Measurements from ENCODE around the gene FAM167B. TPM values are rescaled to one million over a fixed set of nuclear protein-coding genes. Genes with fewer than 3 reads are reported as not detected.

Gene FAM167B
- 1 to 10 TPM; 3.4 to 5.5 (median 5.5) TPM for total RNA-seq
- long read RNA-seq, donor 1, partial matches to known transcripts: 0 of 1 reads
- long read RNA-seq, donor 1, other reads (novel, unspliced or antisense): 0 of 1 reads
- long read RNA-seq, donor 2, partial matches to known transcripts: 0 of 3 reads
- long read RNA-seq, donor 2, other reads (novel, unspliced or antisense): 1 of 3 reads

DNA sequence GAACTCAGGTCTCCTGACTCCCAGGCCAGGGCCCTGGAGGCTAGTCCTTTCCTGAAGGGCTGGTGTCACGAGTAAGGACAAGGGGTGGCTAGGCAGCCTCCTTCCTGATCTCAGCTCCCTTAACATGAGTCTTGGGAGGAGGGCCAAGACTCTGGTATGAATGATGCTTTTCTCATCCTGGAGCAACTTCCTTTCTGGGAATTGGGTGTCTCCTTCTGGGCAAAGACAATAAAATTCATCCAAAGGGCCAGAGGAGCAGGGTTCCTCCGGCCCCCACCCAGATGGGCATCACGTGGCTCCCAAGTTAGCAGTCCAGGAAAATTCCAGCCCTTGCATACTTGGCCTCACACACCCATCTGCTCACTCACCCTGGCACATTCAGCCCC, at the start of gene FAM167B:
Gene FAM167B, plus strand, starts transcription at position 335 of the 386 bp plus-strand sequence. CDS start 200 bp downstream, outside the sequence.
- ATAC-seq: peak; percentile 16
- Histone ChIP-seq H3K36me3 (ENCODE audit: low read depth) (no peaks in the 10 kb centered on the region), H3K4me1 (ENCODE audit: low read depth) (peaks cover 13% of the 10 kb centered on the region), H3K4me3 (no peak within 1 kb of the TSS), H3K9me3 (no peaks in the 10 kb centered on the region)
- peak in 1 of 3 donors; percentile 62 for DNase-seq
- TF ChIP-seq, protein P1, sequence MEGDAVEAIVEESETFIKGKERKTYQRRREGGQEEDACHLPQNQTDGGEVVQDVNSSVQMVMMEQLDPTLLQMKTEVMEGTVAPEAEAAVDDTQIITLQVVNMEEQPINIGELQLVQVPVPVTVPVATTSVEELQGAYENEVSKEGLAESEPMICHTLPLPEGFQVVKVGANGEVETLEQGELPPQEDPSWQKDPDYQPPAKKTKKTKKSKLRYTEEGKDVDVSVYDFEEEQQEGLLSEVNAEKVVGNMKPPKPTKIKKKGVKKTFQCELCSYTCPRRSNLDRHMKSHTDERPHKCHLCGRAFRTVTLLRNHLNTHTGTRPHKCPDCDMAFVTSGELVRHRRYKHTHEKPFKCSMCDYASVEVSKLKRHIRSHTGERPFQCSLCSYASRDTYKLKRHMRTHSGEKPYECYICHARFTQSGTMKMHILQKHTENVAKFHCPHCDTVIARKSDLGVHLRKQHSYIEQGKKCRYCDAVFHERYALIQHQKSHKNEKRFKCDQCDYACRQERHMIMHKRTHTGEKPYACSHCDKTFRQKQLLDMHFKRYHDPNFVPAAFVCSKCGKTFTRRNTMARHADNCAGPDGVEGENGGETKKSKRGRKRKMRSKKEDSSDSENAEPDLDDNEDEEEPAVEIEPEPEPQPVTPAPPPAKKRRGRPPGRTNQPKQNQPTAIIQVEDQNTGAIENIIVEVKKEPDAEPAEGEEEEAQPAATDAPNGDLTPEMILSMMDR (IDR thresholded peaks at IDR 0.05): no peak
- intact Hi-C loops (cut with DNase I, micrococcal nuclease): no loop called here

DNA sequence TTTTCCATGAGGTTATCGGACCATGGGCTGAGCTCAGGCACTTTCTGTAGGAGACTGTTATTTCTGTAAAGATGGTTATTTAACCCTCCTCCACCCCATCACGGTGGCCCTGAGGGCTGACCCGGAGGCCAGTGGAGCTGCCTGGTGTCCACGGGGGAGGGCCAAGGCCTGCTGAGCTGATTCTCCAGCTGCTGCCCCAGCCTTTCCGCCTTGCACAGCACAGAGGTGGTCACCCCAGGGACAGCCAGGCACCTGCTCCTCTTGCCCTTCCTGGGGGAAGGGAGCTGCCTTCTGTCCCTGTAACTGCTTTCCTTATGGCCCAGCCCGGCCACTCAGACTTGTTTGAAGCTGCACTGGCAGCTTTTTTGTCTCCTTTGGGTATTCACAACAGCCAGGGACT, 49.2 kb upstream of the FAM167B start:
- TF ChIP-seq, protein P1 (IDR thresholded peaks at IDR 0.05): no peak
- H3K9me3 ChIP-seq: no peaks in the 10 kb centered on the region
- intact Hi-C loops (cut with DNase I, micrococcal nuclease): no loop called here
- ATAC-seq (no peak), DNase-seq (no peak)
- peaks cover 7% of the 10 kb centered on the region for H3K4me1 ChIP-seq (ENCODE audit: low read depth)
- peaks cover 3% of the 10 kb centered on the region for H3K36me3 ChIP-seq (ENCODE audit: low read depth)
- H3K4me3 ChIP-seq: no peak overlapping the region

DNA sequence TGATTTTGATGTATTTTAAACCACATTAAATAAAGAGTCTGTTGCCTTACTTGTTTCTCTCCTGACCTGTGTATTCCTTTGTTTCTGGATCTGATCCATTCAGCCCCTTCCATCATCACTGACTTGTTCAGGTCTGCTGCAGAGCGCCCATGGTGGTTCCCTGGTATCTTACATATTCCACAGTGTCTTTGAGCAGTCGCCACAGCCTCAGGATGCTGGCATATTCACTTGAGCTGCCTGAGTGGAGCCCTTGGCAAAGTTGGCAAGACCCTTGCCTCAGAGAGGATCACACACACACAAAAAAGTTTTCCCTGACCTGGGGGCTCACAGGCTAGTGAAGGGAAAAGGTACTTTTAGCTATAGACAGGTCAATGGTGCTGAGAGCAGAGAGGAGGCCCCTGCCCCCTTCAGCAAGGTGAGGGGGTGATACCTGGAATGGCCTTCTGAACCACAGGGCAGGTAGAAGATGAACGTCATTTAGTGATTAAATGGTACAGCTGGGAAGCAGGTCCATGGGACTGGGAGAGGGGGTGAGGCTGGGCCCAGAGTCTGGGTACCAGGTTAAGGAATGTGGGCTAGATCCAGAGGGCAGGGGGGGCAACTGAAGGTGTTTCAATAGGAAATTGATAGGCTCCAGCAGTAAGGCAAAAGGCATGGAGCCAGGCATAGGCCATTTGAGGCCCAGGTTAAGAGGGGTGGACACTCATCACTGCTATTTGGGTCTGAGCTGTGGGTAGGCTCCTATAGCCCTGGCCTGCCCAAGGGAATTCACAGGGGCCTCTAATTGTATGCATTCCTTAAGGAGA, 48.6 kb upstream of the FAM167B start:
- DNase-seq (no peak), ATAC-seq (no peak)
- Histone ChIP-seq H3K9me3 (no peaks in the 10 kb centered on the region), H3K36me3 (ENCODE audit: low read depth) (peaks cover 3% of the 10 kb centered on the region), H3K4me3 (no peak overlapping the region), H3K4me1 (ENCODE audit: low read depth) (peaks cover 7% of the 10 kb centered on the region)
- intact Hi-C loops (cut with DNase I, micrococcal nuclease): no loop called here
- TF ChIP-seq, protein P1 (IDR thresholded peaks at IDR 0.05): no peak

DNA sequence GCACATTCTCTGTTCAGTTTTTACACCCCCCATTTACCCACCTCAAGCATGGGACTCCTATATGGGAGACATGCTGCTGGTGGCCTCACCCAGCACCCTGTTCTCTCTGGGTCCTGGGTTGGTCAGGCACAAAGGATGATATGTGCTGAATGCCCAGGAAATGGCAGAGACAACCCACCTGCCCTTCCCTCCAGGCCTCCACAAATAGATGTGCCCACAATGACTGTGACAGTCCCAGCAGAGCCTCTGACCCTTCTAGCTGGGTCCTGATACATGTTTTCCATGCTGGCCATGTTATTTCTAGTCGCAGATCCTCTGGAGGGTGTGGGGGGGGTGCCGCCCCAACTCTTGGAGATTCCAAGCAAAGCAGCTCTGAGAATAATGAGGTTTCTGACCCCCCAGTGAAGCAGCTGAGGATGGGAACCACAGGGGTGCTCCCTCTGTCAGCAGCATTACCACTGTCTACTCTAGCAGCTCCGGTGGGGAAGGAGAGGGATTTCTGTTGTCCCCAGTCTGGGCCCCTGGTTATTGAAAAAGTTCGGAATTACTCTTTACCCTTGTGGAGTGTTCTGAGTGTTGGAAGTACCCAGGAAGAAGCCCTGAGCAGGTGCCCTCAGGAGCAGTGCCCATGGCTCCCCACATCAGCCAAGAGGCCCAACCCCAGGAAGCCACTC, 47.8 kb upstream of the FAM167B start:
- H3K4me3 ChIP-seq: no peak overlapping the region
- no peak for ATAC-seq
- intact Hi-C loops (cut with DNase I, micrococcal nuclease): no loop called here
- no peaks in the 10 kb centered on the region for H3K36me3 ChIP-seq (ENCODE audit: low read depth)
- peak in 1 of 3 donors; percentile 16 for DNase-seq
- TF ChIP-seq, protein P1 (IDR thresholded peaks at IDR 0.05): no peak
- peaks cover 7% of the 10 kb centered on the region for H3K4me1 ChIP-seq (ENCODE audit: low read depth)
- H3K9me3 ChIP-seq: no peaks in the 10 kb centered on the region

DNA sequence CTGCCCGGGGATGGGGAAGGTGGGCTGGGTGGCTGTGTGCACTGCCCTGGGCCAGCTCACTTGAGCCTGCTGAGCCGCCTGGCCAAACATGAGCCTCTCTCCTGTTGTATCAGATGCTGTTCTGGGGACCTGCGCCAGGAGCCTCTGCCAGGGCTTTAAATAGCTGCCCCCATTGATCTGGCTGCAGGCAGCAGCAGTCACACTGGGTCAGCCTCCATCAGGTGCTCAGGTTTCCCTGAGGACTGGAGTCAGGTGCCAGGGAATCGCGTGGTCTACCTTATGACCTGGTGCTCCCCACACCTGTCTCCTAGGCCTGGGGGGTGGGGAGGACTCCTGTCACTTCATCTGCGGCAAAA, 47.3 kb upstream of the FAM167B start:
- Histone ChIP-seq H3K36me3 (ENCODE audit: low read depth) (no peaks in the 10 kb centered on the region), H3K4me3 (no peak overlapping the region), H3K4me1 (ENCODE audit: low read depth) (peaks cover 7% of the 10 kb centered on the region), H3K9me3 (no peaks in the 10 kb centered on the region)
- DNase-seq (peak in 1 of 3 donors; percentile 62), ATAC-seq (no peak)
- TF ChIP-seq, protein P1 (IDR thresholded peaks at IDR 0.05): no peak
- intact Hi-C loops (cut with DNase I, micrococcal nuclease): no loop called here

Measured in mucosa of descending colon (tissue), 3 donors.